Fibroblast of peridontal ligament (primary cell): Measurements from ENCODE around the gene KRT6A.
A peak's percentile ranks its signal among the peaks of the same experiment; 100 is the strongest.
"Not testable (repeated sequence)": the region's sequence is repeated elsewhere in the genome, so short reads cannot be mapped to it uniquely, and the experiment has no call there.

ENCODE experiments used
- DNase-seq: peaks from one replicate; pipeline ENCODE4 v3.0.0-alpha.2; 2010; ENCODE audit errors: extremely low read depth

KRT6A gene

DNA sequence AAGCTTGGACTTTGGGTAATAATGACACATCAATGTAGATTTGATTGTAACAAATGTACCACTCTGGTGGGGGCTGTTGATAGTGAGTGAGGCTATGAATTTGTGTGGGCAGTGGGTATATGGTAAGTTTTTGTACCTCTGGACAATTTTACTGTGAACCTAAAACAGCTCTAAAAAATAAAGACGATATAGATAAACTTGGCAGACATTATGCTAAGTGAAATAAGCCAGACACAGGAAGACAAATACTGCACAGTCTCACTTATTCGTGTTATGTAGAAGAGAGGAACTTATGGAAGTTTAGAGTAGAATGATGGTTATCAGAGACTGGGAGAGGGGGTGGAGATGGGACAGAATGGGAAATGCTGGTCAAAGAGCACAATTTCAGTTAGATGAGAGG is 28.2 kb downstream of the KRT6A start:
- DNase-seq, result no peak

DNA sequence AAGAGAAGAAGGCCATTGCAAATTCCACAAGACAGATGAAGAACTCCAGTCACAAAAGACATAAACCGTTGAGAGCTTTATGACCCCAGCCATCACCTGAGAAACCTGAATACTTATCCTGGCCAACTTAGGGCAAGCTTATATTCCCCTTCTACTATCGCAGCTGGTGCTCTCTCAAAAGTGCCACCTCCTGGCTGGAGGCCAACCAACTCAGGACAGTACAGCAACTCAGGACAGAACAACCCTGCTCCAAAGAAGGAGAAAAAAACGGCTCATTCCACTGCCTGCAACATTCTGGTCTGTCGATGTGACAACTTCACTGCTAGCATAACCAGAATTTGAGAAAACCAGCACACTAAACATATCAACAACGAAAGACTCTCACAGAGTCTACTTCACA is 31.4 kb downstream of the KRT6A start:
- DNase-seq, result no peak

GRCh38 chr12:52458861-52459260 is 34.2 kb downstream of the KRT6A start:
- DNase-seq, result no peak

DNA sequence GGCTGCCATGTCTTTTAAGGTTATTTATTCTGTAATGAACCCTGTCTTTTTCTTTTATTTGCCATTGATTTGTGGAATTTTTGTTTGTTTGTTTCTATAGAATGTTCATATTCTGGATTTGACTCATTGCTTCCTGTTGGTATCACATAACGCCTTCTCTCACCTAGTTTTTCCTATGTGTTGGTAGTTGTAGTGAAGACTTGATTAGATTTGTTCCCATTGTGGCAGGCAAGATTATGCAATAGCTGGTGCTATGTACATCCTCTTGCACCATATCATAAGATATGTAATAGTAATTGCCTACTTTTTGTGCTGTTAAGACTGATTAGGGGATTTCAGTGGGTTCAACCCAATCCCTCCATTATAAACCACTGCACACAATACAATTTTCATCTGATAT is 37.2 kb downstream of the KRT6A start:
- no peak for DNase-seq

DNA sequence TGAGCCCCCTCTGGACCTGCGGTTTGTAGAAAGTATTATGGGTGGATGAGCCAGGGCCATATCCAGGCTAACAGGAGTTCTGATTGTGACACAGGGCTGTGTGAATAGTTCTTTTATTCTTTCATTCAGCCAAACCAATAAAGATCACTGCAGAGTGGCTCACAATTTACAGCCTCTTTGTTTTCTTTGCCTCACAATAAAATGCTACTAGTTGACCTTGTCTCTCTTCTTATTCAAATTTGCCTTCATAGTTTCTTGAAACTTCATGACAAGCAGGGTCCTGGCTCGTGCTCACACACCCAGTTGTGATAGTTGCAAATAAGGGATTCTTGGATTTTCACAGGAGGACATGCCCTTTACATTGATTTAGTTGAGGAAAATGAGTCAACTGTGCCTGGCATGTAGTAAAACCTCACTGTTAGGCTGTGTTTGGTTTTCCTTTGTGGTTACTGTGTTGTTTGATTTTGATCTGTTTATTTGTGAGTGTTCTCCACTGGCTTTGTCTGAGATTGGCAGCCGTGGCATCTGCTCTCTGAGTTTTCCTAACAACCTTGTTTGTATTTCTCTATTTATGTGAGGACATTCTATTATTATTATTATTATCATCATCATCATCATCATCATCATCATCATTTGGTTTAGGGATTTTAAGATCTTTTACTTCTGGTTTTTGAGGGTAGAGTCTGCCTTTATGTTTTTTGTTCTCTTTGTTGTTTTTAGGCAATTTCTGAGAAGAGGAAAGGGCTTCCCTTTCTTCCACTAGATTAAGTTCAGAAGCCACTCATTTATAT is 38.5 kb downstream of the KRT6A start:
- DNase-seq, result no peak

- no peak for DNase-seq
Measured at GRCh38 chr12:52452101-52452500, 41.0 kb downstream of the KRT6A start, which contains the start of gene KRT6B. TSS of gene KRT6B (minus strand) at chr12:52452146. CDS start at chr12:52452078, 68 bp downstream.

DNA sequence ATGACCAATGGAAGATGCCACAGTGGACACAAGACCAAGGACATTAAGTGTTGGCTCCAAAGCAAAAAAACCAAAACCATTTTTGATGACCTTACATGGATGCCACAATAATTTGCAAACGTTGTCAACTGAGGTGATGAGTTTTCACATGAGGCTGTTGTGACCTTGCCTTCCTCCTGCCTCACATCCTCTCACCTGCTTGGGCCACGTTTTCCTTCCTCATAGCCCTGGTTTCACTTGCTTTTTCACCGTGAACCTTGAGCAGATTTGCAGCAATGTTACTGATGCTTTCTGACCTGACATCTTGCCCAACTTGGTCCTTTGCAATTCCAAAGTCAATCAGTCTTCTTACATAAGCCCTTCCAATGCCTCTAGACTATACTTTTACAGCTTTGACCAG is 44.8 kb downstream of the KRT6A start:
- DNase-seq, result no peak

DNA sequence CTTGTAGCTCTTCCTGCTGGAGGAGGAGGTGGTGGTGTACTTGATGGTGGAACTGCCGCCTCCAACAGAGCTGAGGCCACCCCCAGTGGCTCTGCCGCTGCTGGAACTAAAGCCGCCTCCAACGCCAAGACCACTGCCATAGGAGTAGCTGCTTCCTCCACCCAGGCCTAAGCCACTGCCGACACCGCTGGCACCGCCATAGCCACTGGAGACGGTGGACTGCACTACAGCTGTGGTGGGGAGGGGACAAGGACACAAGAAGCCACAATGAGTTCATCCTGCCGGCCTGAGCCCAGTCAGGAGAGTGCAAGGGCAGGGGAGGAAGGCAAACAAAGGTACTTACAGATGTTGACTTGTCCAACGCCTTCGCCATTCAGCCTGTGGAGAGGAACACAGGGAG is 45.9 kb downstream of the KRT6A start:
- DNase-seq, result not testable (repeated sequence)

- no peak for DNase-seq
Measured at GRCh38 chr12:52446367-52447045, 46.6 kb downstream of the KRT6A start.

DNA sequence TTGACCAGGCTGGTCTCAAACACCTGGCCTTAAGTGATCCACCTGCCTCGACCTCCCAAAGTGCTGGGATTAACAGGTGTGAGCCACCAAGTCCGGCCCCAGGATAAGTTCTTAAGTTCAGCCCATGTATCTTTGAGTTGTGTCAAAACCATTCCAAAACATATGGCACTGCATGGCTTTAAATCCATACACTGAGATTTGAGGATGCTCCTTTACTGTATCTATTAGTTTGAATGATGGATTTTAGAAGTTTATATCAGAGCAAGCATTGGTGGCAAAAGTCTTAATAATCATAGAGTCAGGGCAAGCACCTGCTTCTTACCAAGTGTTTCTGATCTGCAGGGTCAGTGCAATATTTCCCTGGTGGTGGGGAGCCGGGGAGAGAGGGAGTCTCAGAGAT is 47.2 kb downstream of the KRT6A start:
- DNase-seq, result no peak

GRCh38 chr12:52444647-52445595 is 48.1 kb downstream of the KRT6A start:
- DNase-seq, result no peak

GRCh38 chr12:52443966-52444365 is 49.1 kb downstream of the KRT6A start:
- no peak for DNase-seq

DNA sequence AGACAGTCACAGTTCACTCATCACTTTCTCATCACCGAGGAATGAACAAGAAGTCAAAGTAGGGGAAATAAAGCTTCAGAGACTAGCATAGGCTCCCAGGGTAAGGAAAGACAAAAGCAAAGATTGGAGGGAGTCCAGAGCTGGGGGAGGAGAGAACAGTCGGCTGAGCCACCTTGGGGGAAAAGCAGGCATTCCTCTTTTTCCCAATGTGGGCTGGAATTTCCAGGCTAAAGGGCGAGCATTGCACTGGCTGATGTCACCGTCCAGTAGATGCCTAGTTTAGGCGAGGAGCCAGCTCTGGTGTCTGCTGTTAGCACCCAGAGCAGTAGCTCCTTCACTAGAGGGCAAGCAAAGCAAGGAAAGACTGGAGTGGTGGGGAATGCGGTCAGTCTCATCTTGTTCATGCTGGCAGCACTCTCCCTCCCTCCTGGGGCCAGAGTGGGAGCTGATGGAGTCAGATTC is 50.4 kb downstream of the KRT6A start:
- peak; percentile 5 for DNase-seq

GRCh38 chr12:52441320-52441911 is 51.6 kb downstream of the KRT6A start:
- no peak for DNase-seq

DNA sequence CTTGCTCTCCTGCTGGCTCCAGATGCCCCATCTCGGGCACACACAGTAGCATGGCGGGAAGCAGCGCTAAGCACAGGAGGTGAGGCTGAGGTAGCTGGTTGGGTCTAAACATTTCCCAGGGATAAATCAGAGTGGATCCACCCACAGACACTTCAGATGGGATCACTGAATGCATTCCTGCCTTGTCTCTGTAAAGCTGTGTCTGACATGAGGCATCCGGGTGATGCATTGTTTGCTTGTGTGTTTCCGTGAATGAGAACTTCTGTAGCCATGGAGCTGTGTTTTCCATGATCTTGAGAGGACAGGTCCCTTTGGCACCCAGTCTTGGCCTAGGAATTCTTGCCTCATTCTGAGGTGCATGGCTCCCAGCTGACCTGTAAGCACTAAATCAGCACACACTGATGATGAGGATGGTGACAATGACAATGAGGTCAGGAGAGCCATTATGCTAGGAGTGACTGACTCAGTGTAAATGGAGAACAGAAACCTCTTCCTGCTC is 52.2 kb downstream of the KRT6A start:
- DNase-seq, result no peak

GRCh38 chr12:52439845-52440244 is 53.2 kb downstream of the KRT6A start:
- DNase-seq, result no peak

DNA sequence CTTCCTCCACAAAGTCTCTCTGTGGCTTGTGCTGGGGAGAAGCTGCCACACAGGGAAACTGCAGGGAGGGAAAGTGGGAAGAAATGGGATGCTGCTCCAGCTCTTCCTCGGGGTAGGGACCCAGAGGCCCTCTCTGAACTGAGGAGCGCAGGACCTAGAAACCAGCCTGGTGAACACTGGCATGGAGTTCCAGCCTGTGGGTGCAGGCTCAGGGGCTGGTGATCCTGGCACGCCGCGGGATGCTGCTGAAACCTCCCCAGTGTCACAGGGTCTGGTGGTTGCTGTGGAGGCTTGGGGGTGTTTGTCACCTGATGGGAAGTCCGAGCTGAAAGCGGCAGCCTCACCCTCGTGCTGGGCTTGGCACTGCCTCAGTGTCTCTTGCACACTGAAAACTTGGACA is 53.6 kb downstream of the KRT6A start:
- DNase-seq, result no peak

DNA sequence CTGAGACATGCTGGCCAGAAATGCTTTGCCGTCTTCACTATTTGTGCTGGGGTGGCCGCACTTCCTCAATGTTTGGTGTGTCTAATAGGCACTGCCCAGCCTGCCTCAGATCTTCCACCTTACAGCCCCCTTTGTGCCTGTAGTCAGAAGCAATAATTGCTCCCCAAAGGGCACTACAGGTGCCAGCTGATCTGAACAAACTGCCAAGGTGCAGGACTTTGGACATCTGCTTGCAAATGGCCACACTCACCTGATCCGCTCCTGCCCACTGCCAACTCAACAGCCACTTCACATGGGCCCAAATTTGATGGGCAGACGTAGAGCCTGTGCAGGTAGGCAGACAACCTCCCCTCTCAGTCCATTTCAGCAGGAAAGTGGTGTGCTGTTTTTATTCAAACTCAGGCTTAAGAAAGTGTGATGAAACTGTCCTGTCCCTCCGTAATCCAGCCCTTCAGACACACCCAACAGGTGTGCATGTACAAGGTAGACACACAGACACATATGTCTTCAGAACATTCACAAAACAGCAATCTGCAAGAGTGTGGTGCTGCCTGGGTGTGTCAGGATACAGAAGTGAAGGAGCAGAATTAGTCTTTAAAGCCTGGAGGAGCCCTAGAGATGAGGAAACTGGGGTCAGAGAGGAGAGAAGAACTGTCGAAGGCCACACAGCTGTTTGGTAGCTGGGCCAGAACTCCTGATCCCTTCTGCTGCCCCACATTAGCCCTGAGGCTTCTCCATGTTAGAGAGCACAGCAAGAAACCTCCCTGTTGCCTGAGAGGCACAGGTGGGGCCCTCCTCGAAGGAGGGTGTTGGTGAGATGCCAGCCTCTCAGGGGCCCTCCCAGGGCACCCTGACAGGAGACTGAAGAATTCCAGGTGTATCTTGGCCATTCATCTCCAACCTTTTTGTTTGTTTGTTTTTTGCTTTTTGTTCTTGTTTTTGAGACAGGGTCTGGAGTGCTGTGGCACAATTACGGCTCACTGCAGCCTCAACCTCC is 54.5 kb downstream of the KRT6A start:
- DNase-seq, result no peak

- DNase-seq, result no peak
Measured at GRCh38 chr12:52437508-52437907, 55.5 kb downstream of the KRT6A start.
